ENCODE data around the gene KANSL1. TPM values are rescaled to one million over a fixed set of nuclear protein-coding genes. Genes with fewer than 3 reads are reported as not detected.
A peak's percentile ranks its signal among the peaks of the same experiment; 100 is the strongest.

The KANSL1 gene
- total and polyA plus RNA-seq, 8 donors, result 65.9 to 129 (median 79.0) TPM

DNA sequence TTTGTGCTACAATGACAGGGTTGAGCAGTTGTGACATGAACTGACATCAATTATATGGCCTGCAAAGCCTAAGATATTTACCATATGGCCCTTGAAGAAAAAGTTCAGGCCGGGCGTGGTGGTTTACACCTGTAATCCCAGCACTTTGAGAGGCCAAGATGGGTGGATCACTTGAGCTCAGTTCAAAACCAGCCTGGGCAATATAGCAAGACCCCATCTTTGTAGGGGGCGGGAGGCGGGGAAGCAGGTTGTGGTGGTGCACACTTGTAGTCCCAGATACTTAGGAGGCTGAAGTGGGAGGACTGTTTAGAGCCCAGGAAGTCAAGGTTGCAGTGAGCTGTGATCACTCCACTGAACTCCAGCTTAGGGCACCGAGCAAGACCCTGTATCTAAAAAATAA, 145.8 kb downstream of the KANSL1 start:
- H3K4me3 ChIP-seq, result no peak overlapping the region
- peaks cover 11 to 31% of the 10 kb centered on the region in 2 donors for H3K4me1 ChIP-seq
- intact Hi-C loops (cut with DNase I), result loop anchor here in 1 of 2 donors (10.0 kb wide), 1 partner anchor 137 kb away; no protein-coding TSS in a partner anchor
- H3K36me3 ChIP-seq, result peaks cover 0 to 59% of the 10 kb centered on the region in 2 donors
- no peaks in the 10 kb centered on the region for H3K9me3 ChIP-seq
- TF ChIP-seq, protein P1, sequence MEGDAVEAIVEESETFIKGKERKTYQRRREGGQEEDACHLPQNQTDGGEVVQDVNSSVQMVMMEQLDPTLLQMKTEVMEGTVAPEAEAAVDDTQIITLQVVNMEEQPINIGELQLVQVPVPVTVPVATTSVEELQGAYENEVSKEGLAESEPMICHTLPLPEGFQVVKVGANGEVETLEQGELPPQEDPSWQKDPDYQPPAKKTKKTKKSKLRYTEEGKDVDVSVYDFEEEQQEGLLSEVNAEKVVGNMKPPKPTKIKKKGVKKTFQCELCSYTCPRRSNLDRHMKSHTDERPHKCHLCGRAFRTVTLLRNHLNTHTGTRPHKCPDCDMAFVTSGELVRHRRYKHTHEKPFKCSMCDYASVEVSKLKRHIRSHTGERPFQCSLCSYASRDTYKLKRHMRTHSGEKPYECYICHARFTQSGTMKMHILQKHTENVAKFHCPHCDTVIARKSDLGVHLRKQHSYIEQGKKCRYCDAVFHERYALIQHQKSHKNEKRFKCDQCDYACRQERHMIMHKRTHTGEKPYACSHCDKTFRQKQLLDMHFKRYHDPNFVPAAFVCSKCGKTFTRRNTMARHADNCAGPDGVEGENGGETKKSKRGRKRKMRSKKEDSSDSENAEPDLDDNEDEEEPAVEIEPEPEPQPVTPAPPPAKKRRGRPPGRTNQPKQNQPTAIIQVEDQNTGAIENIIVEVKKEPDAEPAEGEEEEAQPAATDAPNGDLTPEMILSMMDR (IDR thresholded peaks at IDR 0.05), result no peak
- no peak for ATAC-seq
- no peak for DNase-seq
- no peaks in the 10 kb centered on the region for H3K27me3 ChIP-seq
- H3K27ac ChIP-seq, result peak overlapping the region in 1 of 2 donors; percentile 20

DNA sequence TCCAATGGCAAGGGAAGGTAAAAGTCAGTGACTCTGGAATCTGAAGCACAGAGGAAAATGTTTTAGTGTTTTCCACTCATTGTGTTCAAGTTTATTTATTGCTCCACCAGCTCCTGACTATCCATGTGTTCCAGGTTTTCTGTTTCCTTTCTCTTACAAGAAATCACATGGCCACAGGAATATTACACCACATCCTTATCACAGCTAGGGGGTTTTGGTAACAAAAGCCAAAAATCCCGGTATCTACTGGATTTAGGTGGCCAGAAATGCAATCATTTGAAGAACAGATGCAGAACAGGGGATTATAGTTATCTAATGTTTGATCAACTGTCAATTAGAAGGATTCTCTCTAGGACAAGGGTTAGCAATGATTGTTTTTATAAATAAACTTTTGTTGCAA, 146.3 kb downstream of the KANSL1 start:
- DNase-seq (no peak), ATAC-seq (no peak)
- H3K36me3 ChIP-seq, result peaks cover 0 to 63% of the 10 kb centered on the region in 2 donors
- no peaks in the 10 kb centered on the region for H3K9me3 ChIP-seq
- intact Hi-C loops (cut with DNase I), result loop anchor here in 1 of 2 donors (10.0 kb wide), 1 partner anchor 138 kb away; no protein-coding TSS in a partner anchor
- peaks cover 11 to 31% of the 10 kb centered on the region in 2 donors for H3K4me1 ChIP-seq
- H3K27me3 ChIP-seq, result no peaks in the 10 kb centered on the region
- TF ChIP-seq, protein P1 (IDR thresholded peaks at IDR 0.05), result no peak
- peak overlapping the region in 1 of 2 donors; percentile 20 for H3K27ac ChIP-seq
- no peak overlapping the region for H3K4me3 ChIP-seq

DNA sequence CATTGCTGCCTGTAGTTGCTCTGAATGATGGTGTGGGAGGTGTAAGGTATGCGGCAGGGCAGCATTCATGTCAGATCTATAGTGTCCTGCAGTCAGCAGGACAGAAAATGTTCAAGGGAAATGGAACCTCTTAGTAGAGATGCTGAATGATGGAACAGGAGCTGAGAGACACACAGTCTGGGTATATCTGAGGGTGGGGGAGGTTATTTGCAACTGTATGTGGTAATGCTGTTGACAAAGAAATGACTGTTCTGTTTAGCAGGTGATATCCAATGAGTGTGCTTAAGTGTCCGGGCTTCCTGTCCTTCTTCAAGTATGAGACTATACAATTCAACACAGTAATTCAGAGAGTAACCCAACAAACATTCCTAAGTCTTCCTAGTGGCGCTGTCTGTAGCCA, 147.6 kb downstream of the KANSL1 start:
- ATAC-seq (peak; percentile 2), DNase-seq (no peak)
- Histone ChIP-seq H3K36me3 (peaks cover 0 to 67% of the 10 kb centered on the region in 2 donors), H3K27me3 (no peaks in the 10 kb centered on the region), H3K27ac (peak overlapping the region in 1 of 2 donors; percentile 25), H3K4me1 (peaks cover 11 to 31% of the 10 kb centered on the region in 2 donors), H3K9me3 (no peaks in the 10 kb centered on the region), H3K4me3 (no peak overlapping the region)
- TF ChIP-seq, protein P1 (IDR thresholded peaks at IDR 0.05), result no peak
- intact Hi-C loops (cut with DNase I), result loop anchor here in 1 of 2 donors (10.0 kb wide), 1 partner anchor 139 kb away; no protein-coding TSS in a partner anchor

DNA sequence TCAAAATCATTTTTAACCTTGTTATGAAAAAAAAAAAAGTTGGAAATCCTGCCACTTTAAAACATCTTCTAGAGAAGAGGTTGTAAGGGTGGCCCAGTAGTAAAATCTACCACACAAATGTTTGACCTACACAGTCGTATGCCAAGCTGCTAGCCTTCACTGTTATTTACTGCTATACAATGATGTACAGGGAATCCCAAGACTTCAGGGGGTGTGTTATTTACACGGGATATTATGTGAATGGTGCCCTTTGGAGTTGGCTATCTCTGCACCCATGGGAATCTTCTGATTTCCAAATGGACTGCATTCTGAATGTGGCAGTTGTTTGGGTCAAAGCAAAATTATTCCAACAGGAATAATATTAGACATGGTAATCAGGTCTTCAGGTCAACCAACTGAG, 148.2 kb downstream of the KANSL1 start:
- TF ChIP-seq, protein P1 (IDR thresholded peaks at IDR 0.05), result no peak
- intact Hi-C loops (cut with DNase I), result loop anchor here in 1 of 2 donors (10.0 kb wide), 1 partner anchor 140 kb away; no protein-coding TSS in a partner anchor

DNA sequence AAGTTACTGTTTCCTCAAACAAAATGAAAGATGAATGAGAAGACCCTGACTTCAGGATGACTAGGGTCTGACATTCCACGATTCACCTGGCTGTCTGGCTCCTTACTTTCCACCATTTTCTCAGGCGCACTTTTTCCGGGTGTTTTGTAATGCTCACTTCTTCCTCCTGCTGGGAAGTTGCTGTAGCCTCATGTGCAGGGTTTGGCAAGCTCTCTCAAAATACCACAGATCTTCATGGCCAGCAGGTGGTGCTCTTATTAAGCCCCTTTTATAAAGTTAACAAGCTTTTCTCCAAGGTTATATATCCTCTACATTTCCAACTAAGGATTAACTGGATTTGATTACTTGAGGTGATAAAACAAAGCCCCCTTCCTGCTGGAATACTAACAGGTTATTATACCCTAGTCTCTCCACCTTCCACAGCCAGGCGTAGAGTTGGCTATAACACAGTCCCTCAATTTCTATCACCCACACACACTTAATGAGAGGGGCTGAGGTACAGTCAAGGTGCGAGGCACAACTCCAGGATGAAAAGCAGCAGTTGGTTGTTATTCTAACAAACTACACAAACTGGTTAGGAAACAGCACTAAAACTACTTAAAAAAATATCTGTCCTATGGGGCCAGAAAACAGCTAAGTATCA, 148.8 kb downstream of the KANSL1 start:
- TF ChIP-seq, protein P1 (IDR thresholded peaks at IDR 0.05), result peak; percentile 68 to 77
- intact Hi-C loops (cut with DNase I), result loop anchor here in 1 of 2 donors (10.0 kb wide), 1 partner anchor 140 kb away; no protein-coding TSS in a partner anchor
- Histone ChIP-seq H3K4me3 (no peak overlapping the region), H3K4me1 (peaks cover 11 to 31% of the 10 kb centered on the region in 2 donors), H3K27me3 (no peaks in the 10 kb centered on the region), H3K9me3 (no peaks in the 10 kb centered on the region), H3K36me3 (peaks cover 0 to 67% of the 10 kb centered on the region in 2 donors), H3K27ac (peak overlapping the region; percentile 38 to 61)
- DNase-seq, result peak in 3 of 4 donors; percentile 63 to 89 (median 75)
- peak; percentile 90 for ATAC-seq

More for the DNA sequence above, 148.2 kb downstream of the KANSL1 start:
- Histone ChIP-seq H3K27ac (no peak overlapping the region), H3K36me3 (peaks cover 0 to 67% of the 10 kb centered on the region in 2 donors), H3K27me3 (no peaks in the 10 kb centered on the region), H3K4me3 (no peak overlapping the region), H3K9me3 (no peaks in the 10 kb centered on the region), H3K4me1 (peaks cover 11 to 31% of the 10 kb centered on the region in 2 donors)
- ATAC-seq, result no peak
- no peak for DNase-seq
